OCI-LY7 (cell line): ENCODE measurements around the gene SNX32. TPM values are rescaled to one million over a fixed set of nuclear protein-coding genes. Genes with fewer than 3 reads are reported as not detected.
A peak's percentile ranks its signal among the peaks of the same experiment; 100 is the strongest.

Source experiments
- BruUV-seq: library from RNA; stranded (reverse); fragments of 400-500 nt; replicated peaks from 2 replicates; lab custom pipeline; 2021; lab: Mats Ljungman, UMichigan
- CTCF ChIA-PET: fragments of 300-600 bp; sonication (Branson Sonifier 250); formaldehyde crosslinking; loops from one replicate; lab custom pipeline; 2022; ENCODE audit warnings: antibody characterized with exemption; ENCODE audit not compliant: unreplicated experiment; lab: Charles Lee
- POLR2A ChIA-PET: fragments of 300-600 bp; sonication (Branson Sonifier 250); formaldehyde crosslinking; loops from one replicate; lab custom pipeline; 2022; ENCODE audit warnings: antibody characterized with exemption; lab: Charles Lee
- DNase-seq: peaks from one replicate; pipeline ENCODE4 v3.0.0-alpha.2; 2015; ENCODE audit warnings: low spot score
- H2AFZ ChIP-seq: fragments of 200-600 bp; sonication (generic), shearing (Covaris generic); 2 replicates; pipeline ENCODE4 v1.6.1; 2014; ENCODE audit warnings: mild to moderate bottlenecking, antibody characterized with exemption, low read length, moderate library complexity
- H3K27ac ChIP-seq: fragments of 200-600 bp; sonication (generic); 2 replicates; pipeline ENCODE4 v1.5.1; 2014; ENCODE audit warnings: mixed run types, low read depth, mild to moderate bottlenecking, moderate library complexity, low read length, inconsistent platforms; ENCODE audit not compliant: poor library complexity, severe bottlenecking
- H3K36me3 ChIP-seq: fragments of 200-600 bp; sonication (generic); 2 replicates; pipeline ENCODE4 v1.6.1; 2014; ENCODE audit warnings: mild to moderate bottlenecking, antibody characterized with exemption, low read length, moderate library complexity, mixed read lengths; ENCODE audit not compliant: insufficient read depth
- H3K4me1 ChIP-seq: fragments of 200-600 bp; sonication (generic); 2 replicates; pipeline ENCODE4 v1.5.1; 2014; ENCODE audit warnings: mild to moderate bottlenecking, low read length; ENCODE audit not compliant: insufficient read depth, poor library complexity, severe bottlenecking
- H3K4me2 ChIP-seq: fragments of 200-600 bp; sonication (generic); 2 replicates; pipeline ENCODE4 v1.6.1; 2014; ENCODE audit warnings: mild to moderate bottlenecking, low read length
- H3K4me3 ChIP-seq: fragments of 200-600 bp; sonication (generic); 2 replicates; pipeline ENCODE4 v1.5.1; 2014; ENCODE audit warnings: mild to moderate bottlenecking, low read depth, low read length; ENCODE audit not compliant: poor library complexity, severe bottlenecking
- H3K79me2 ChIP-seq: fragments of 200-600 bp; sonication (generic); 2 replicates; pipeline ENCODE4 v1.6.1; 2016; ENCODE audit warnings: low read depth, mild to moderate bottlenecking, low read length, moderate library complexity, mixed read lengths; ENCODE audit not compliant: insufficient read depth
- H3K9me2 ChIP-seq: fragments of 200-600 bp; sonication (generic); 2 replicates; pipeline ENCODE4 v1.6.1; 2016; ENCODE audit warnings: mild to moderate bottlenecking, low read length, mixed read lengths; ENCODE audit not compliant: insufficient read depth
- H3K9me3 ChIP-seq: fragments of 200-600 bp; sonication (generic); 2 replicates; pipeline ENCODE4 v1.6.1; 2014; ENCODE audit warnings: mild to moderate bottlenecking, mixed run types, low read length, mixed read lengths
- H4K20me1 ChIP-seq: fragments of 200-600 bp; sonication (generic); 2 replicates; pipeline ENCODE4 v1.6.1; 2014; ENCODE audit warnings: mild to moderate bottlenecking, antibody characterized with exemption, low read length, moderate library complexity, mixed read lengths; ENCODE audit not compliant: insufficient read depth
- EZH2phosphoT487 ChIP-seq: fragments of 200-600 bp; sonication (generic); IDR thresholded peaks from 2 replicates; pipeline ENCODE4 v1.6.1; 2018; ENCODE audit warnings: low read depth, borderline replicate concordance, mild to moderate bottlenecking, mixed run types, antibody characterized with exemption, low read length, moderate library complexity, mixed read lengths
- intact Hi-C: fragments of 100-400 bp; cut with micrococcal nuclease; formaldehyde crosslinking; loops from one replicate; pipeline ENCODE4 v1.10.0; 2022; ENCODE audit not compliant: unreplicated experiment
- total RNA-seq, 2 experiments: library from RNA; depleted of rRNA in 1 of 2; stranded (reverse); fragments of >200 nt in 1 of 2; shearing (Covaris generic) in 1 of 2; gene quantifications; 2 replicates each; pipeline ENCODE4 v1.2.3, GENCODE V29; 2014 to 2022
- TF ChIP-seq, protein P1 (sequence below): fragments of 200-600 bp; sonication (generic); conservative IDR thresholded peaks from 2 replicates; pipeline ENCODE4 v1.5.1; 2014; ENCODE audit warnings: mild to moderate bottlenecking, antibody characterized with exemption, low read length, moderate library complexity, mixed read lengths

Gene SNX32
- total RNA-seq, 2 experiments from 2014 or later: not detected

DNA sequence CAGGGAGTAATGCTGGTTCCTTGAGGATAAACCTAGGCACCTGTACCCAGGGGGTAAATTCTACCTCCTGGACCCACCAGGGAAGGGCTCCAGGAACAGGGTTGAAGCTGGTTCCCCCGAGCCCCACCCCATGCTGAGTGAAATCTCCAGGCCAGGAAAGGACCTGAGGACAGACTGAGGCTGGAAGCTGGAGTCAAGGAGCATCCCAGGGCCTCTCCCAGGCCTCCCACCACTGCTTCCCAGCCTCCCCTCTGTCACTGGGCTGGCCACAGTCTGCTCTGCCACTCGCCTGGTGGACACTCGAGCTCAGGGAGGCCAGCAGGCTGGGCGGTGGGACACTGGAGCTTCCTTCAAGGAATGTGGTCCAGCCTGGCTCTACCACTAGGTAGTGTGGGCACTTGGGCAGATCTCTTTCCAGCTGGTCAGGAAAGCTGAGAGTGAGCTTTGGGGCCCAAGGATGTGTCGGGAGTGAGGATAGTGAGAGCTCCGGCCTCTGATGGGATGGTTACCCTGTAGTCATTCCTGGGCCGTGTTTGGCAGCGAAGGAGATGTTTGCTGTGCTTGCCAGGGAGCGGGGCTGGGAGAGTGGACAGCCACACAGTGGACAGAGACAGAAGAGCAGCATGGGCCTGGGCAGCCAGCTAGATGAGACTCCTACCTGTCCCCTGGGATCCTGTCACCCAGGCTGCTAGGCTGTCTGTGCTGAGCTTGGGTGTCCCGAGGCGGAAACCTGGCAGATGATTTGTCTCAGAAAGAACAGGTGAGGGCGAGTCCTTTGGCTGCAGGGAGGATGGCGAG is 43.5 kb upstream of the SNX32 start:
- H3K4me1 ChIP-seq: peaks cover 36% of the 10 kb centered on the region
- H3K9me3 ChIP-seq: no peaks in the 10 kb centered on the region
- H4K20me1 ChIP-seq: no peaks in the 10 kb centered on the region
- H3K79me2 ChIP-seq: no peaks in the 10 kb centered on the region
- no peaks in the 10 kb centered on the region for H3K36me3 ChIP-seq
- no peaks in the 10 kb centered on the region for H3K9me2 ChIP-seq
- H3K4me2 ChIP-seq: no peak overlapping the region
- no TSS peak for BruUV-seq
- no peak overlapping the region for H2AFZ ChIP-seq
- H3K4me3 ChIP-seq: no peak overlapping the region
- TF ChIP-seq, protein P1, sequence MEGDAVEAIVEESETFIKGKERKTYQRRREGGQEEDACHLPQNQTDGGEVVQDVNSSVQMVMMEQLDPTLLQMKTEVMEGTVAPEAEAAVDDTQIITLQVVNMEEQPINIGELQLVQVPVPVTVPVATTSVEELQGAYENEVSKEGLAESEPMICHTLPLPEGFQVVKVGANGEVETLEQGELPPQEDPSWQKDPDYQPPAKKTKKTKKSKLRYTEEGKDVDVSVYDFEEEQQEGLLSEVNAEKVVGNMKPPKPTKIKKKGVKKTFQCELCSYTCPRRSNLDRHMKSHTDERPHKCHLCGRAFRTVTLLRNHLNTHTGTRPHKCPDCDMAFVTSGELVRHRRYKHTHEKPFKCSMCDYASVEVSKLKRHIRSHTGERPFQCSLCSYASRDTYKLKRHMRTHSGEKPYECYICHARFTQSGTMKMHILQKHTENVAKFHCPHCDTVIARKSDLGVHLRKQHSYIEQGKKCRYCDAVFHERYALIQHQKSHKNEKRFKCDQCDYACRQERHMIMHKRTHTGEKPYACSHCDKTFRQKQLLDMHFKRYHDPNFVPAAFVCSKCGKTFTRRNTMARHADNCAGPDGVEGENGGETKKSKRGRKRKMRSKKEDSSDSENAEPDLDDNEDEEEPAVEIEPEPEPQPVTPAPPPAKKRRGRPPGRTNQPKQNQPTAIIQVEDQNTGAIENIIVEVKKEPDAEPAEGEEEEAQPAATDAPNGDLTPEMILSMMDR: no peak
- TF ChIP-seq EZH2phosphoT487: no peak
- intact Hi-C loops: no loop called here
- POLR2A ChIA-PET: interaction anchor here (0.6 kb wide), 1 partner anchor 22 kb away, joined by 3 read pairs; no protein-coding TSS in a partner anchor
- CTCF ChIA-PET: no interaction called here
- DNase-seq: no peak
- H3K27ac ChIP-seq: no peak overlapping the region

DNA sequence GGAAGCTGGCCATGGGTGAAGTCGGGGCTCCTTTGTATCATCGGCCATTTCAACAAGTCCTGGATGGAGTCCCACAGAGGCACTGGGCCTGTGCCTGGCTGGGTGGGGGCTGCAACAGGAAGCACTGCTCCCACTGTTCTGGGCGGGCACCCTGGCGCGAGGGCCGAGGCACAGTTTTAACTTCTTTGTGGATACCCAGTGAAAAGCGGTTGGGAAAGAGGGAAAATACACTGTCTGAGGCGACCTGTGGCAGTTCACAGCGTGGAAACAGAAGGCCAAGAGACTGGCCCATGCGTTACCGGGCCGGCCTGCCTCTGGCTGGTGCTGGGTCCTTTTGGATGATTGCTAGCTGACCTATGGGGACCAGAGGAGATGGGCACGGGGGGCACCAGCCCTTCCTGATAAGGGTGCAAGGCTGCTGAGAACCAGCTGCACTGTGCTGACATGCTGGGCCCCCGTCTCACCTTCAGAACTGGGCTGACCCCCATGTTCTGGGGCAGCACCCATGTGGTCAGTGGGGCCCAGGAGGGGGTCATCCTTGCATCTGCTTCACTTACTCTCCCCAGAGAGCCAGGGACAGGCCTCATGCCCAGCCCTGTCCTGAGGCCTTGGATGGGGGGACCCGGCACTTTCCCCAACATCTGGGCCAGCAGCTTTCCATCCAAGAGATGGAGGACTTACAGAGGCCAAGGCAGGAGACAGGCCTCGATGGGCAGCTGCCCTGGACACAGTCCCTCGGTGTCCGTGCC is 42.7 kb upstream of the SNX32 start:
- TF ChIP-seq EZH2phosphoT487: no peak
- TF ChIP-seq, protein P1: no peak
- no peaks in the 10 kb centered on the region for H3K79me2 ChIP-seq

More for the DNA sequence above, 42.7 kb upstream of the SNX32 start:
- Histone ChIP-seq H3K4me3 (no peak overlapping the region), H3K9me2 (no peaks in the 10 kb centered on the region), H2AFZ (peak overlapping the region; percentile 42), H3K4me2 (peak overlapping the region; percentile 47; the same call in 1 of the 2 replicates), H3K4me1 (peaks cover 36% of the 10 kb centered on the region), H3K9me3 (no peaks in the 10 kb centered on the region), H4K20me1 (no peaks in the 10 kb centered on the region), H3K27ac (peak overlapping the region; percentile 32), H3K36me3 (no peaks in the 10 kb centered on the region)
- no peak for DNase-seq
- CTCF ChIA-PET: interaction anchor here (0.9 kb wide), 1 partner anchor 11 kb away, joined by 3 read pairs; no protein-coding TSS in a partner anchor
- intact Hi-C loops: no loop called here
- BruUV-seq: no TSS peak
- POLR2A ChIA-PET: interaction anchor here (0.6 to 0.8 kb wide), 2 partner anchors 9 to 23 kb away, joined by 3 read pairs; no protein-coding TSS in a partner anchor
